Right renal cortex interstitium (tissue), 3 donors: Measurements from ENCODE around the gene CHSY1. TPM values are rescaled to one million over a fixed set of nuclear protein-coding genes. Genes with fewer than 3 reads are reported as not detected.
A peak's percentile ranks its signal among the peaks of the same experiment; 100 is the strongest.

Source experiments
- DNase-seq, 3 donors: peaks; one replicate each; pipeline ENCODE4 v3.0.0-alpha.2; 2013; ENCODE audit warnings: low read depth in 3 of 3, low spot score in 2 of 3
- polyA plus RNA-seq, 3 donors: library from polyadenylated mRNA; unstranded; fragments of 120-200 nt; gene quantifications; one replicate each; pipeline ENCODE4 v1.2.1, GENCODE V29; 2013; ENCODE audit not compliant: insufficient read length in 3 of 3

Gene CHSY1
- polyA plus RNA-seq, 3 donors, result 45.6 to 52.3 (median 50.9) TPM

- no peak for DNase-seq
Measured at GRCh38 chr15:101269479-101270223, 17.8 kb upstream of the CHSY1 start.

- DNase-seq, result no peak
Measured at GRCh38 chr15:101267320-101268104, 15.7 kb upstream of the CHSY1 start.

GRCh38 chr15:101266787-101267186 is 14.9 kb upstream of the CHSY1 start:
- no peak for DNase-seq

GRCh38 chr15:101266034-101266433 is 14.2 kb upstream of the CHSY1 start:
- DNase-seq, result no peak

GRCh38 chr15:101264911-101265641 is 13.2 kb upstream of the CHSY1 start:
- DNase-seq, result no peak

GRCh38 chr15:101264011-101264410 is 12.2 kb upstream of the CHSY1 start:
- DNase-seq, result no peak

GRCh38 chr15:101262551-101262950 is 10.7 kb upstream of the CHSY1 start:
- DNase-seq, result no peak

GRCh38 chr15:101258238-101259144 is 6.6 kb upstream of the CHSY1 start:
- DNase-seq, result peak in 1 of 3 donors; percentile 69

- no peak for DNase-seq
Measured at GRCh38 chr15:101256757-101257156, 4.9 kb upstream of the CHSY1 start.

GRCh38 chr15:101255615-101256241 is 3.9 kb upstream of the CHSY1 start:
- DNase-seq, result no peak

- no peak for DNase-seq
Measured at GRCh38 chr15:101255051-101255395, 3.2 kb upstream of the CHSY1 start.

GRCh38 chr15:101254157-101255050 is 2.6 kb upstream of the CHSY1 start:
- DNase-seq, result no peak

- DNase-seq, result no peak
Measured at GRCh38 chr15:101252836-101253235, 988 bp upstream of the CHSY1 start.

- DNase-seq, result no peak
Measured at GRCh38 chr15:101250873-101251829, 697 bp downstream of the CHSY1 start.

GRCh38 chr15:101250341-101250831 is 1.5 kb downstream of the CHSY1 start:
- no peak for DNase-seq

GRCh38 chr15:101248274-101248673 is 3.6 kb downstream of the CHSY1 start:
- DNase-seq, result no peak

- no peak for DNase-seq
Measured at GRCh38 chr15:101246824-101247745, 4.8 kb downstream of the CHSY1 start.
